HEK293T (cell line): ENCODE results near the gene GPR143.

Source experiments
- BHLHE40 ChIP-seq: fragments of 450-650 bp; IDR thresholded peaks from 2 replicates; pipeline ENCODE4 v1.6.1; 2016; ENCODE audit warnings: mild to moderate bottlenecking, moderate library complexity, borderline replicate concordance
- FOXK2 ChIP-seq: fragments of 450-650 bp; IDR thresholded peaks from 2 replicates; pipeline ENCODE4 v1.6.1; 2016; ENCODE audit warnings: mild to moderate bottlenecking
- NFRKB ChIP-seq: fragments of 450-650 bp; IDR thresholded peaks from 2 replicates; pipeline ENCODE4 v1.6.1; 2016; ENCODE audit warnings: mild to moderate bottlenecking, moderate library complexity
- SP1 ChIP-seq: fragments of 450-650 bp; IDR thresholded peaks from 2 replicates; pipeline ENCODE4 v1.6.1; 2017
- SUZ12 ChIP-seq: fragments of 450-650 bp; IDR thresholded peaks from 2 replicates; pipeline ENCODE4 v1.6.1; 2016; ENCODE audit warnings: mild to moderate bottlenecking
- TARDBP ChIP-seq: fragments of 450-650 bp; IDR thresholded peaks from 2 replicates; pipeline ENCODE4 v1.6.1; 2016
- ZNF384 ChIP-seq: fragments of 450-650 bp; IDR thresholded peaks from 2 replicates; pipeline ENCODE4 v1.6.1; 2016

- no peak for TF ChIP-seq SP1
- no peak for TF ChIP-seq BHLHE40
- no peak for TF ChIP-seq FOXK2
- no peak for TF ChIP-seq TARDBP
- TF ChIP-seq NFRKB = no peak
- TF ChIP-seq SUZ12 = no peak
- no peak for TF ChIP-seq ZNF384
Measured at GRCh38 chrX:9706421-9706820, 59.2 kb downstream of the GPR143 start.
